Activated CD4-positive, alpha-beta T cell treated with anti-CD3 and anti-CD28 coated beads, Interleukin-2, amount 10 ng/mL, durations not matched to agents 24 days and 14 days (primary cell): ENCODE results near the gene ADARB2. TPM values are rescaled to one million over a fixed set of nuclear protein-coding genes. Genes with fewer than 3 reads are reported as not detected.

Experiments
- DNase-seq: peaks from one replicate; pipeline ENCODE4 v3.0.0; 2022
- H3K27ac Mint-ChIP-seq: one replicate; pipeline ENCODE4 v1.8.0; 2022; ENCODE audit warnings: mild to moderate bottlenecking, mixed read lengths
- H3K27me3 Mint-ChIP-seq: one replicate; pipeline ENCODE4 v1.8.0; 2022; ENCODE audit warnings: mixed read lengths
- H3K36me3 Mint-ChIP-seq: one replicate; pipeline ENCODE4 v1.8.0; 2022; ENCODE audit warnings: low read depth, mild to moderate bottlenecking, mixed read lengths
- H3K4me1 Mint-ChIP-seq: one replicate; pipeline ENCODE4 v1.8.0; 2021; ENCODE audit warnings: mixed read lengths
- H3K4me3 Mint-ChIP-seq: one replicate; pipeline ENCODE4 v1.8.0; 2022; ENCODE audit warnings: mild to moderate bottlenecking, moderate library complexity, mixed read lengths
- H3K9me3 Mint-ChIP-seq: one replicate; pipeline ENCODE4 v1.8.0; 2021; ENCODE audit warnings: mixed read lengths
- intact Hi-C: fragments of 100-400 bp; cut with micrococcal nuclease; formaldehyde crosslinking; loops from one replicate; pipeline ENCODE4 v1.15.1; 2023
- total RNA-seq: library from RNA; stranded (reverse); gene quantifications from 2 replicates; pipeline ENCODE4 v1.2.3, GENCODE V29; 2022

The ADARB2 gene
- total RNA-seq, 1 donor from 2014 or later = not detected

GRCh38 chr10:1408651-1409367, 328.5 kb downstream of the ADARB2 start:
- peak; percentile 23 for DNase-seq
- peaks cover 5% of the 10 kb centered on the region for H3K27me3 Mint-ChIP-seq
- no peaks in the 10 kb centered on the region for H3K4me1 Mint-ChIP-seq
- no peaks in the 10 kb centered on the region for H3K36me3 Mint-ChIP-seq
- H3K27ac Mint-ChIP-seq = no peak overlapping the region
- intact Hi-C loops = no loop called here
- H3K4me3 Mint-ChIP-seq = no peak overlapping the region
- H3K9me3 Mint-ChIP-seq = no peaks in the 10 kb centered on the region

- Mint-ChIP-seq H3K4me3 (no peak overlapping the region), H3K9me3 (no peaks in the 10 kb centered on the region), H3K27me3 (no peaks in the 10 kb centered on the region), H3K27ac (no peak overlapping the region), H3K4me1 (no peaks in the 10 kb centered on the region), H3K36me3 (no peaks in the 10 kb centered on the region)
- intact Hi-C loops = no loop called here
- peak; percentile 41 for DNase-seq
These were observed 330.1 kb downstream of the ADARB2 start for GRCh38 chr10:1406967-1407945.

GRCh38 chr10:1406132-1406966, 331.0 kb downstream of the ADARB2 start:
- no peak for DNase-seq
- no peaks in the 10 kb centered on the region for H3K4me1 Mint-ChIP-seq
- no peaks in the 10 kb centered on the region for H3K9me3 Mint-ChIP-seq
- H3K27ac Mint-ChIP-seq = no peak overlapping the region
- H3K4me3 Mint-ChIP-seq = no peak overlapping the region
- intact Hi-C loops = no loop called here
- no peaks in the 10 kb centered on the region for H3K36me3 Mint-ChIP-seq
- H3K27me3 Mint-ChIP-seq = no peaks in the 10 kb centered on the region

GRCh38 chr10:1404323-1405260, 332.7 kb downstream of the ADARB2 start:
- no peak for DNase-seq
- Mint-ChIP-seq H3K27me3 (no peaks in the 10 kb centered on the region), H3K27ac (no peak overlapping the region), H3K36me3 (no peaks in the 10 kb centered on the region), H3K4me1 (no peaks in the 10 kb centered on the region), H3K9me3 (no peaks in the 10 kb centered on the region), H3K4me3 (no peak overlapping the region)
- intact Hi-C loops = no loop called here

GRCh38 chr10:1403508-1404322, 333.6 kb downstream of the ADARB2 start:
- H3K4me1 Mint-ChIP-seq = no peaks in the 10 kb centered on the region
- H3K4me3 Mint-ChIP-seq = no peak overlapping the region
- no peaks in the 10 kb centered on the region for H3K27me3 Mint-ChIP-seq
- no peak overlapping the region for H3K27ac Mint-ChIP-seq
- H3K9me3 Mint-ChIP-seq = no peaks in the 10 kb centered on the region
- no peaks in the 10 kb centered on the region for H3K36me3 Mint-ChIP-seq
- DNase-seq = no peak
- intact Hi-C loops = no loop called here

- Mint-ChIP-seq H3K4me1 (no peaks in the 10 kb centered on the region), H3K36me3 (no peaks in the 10 kb centered on the region), H3K4me3 (no peak overlapping the region), H3K9me3 (no peaks in the 10 kb centered on the region), H3K27ac (no peak overlapping the region), H3K27me3 (no peaks in the 10 kb centered on the region)
- intact Hi-C loops = no loop called here
- DNase-seq = no peak
These were observed 334.4 kb downstream of the ADARB2 start for GRCh38 chr10:1402816-1403507.

GRCh38 chr10:1402016-1402770, 335.1 kb downstream of the ADARB2 start:
- Mint-ChIP-seq H3K27me3 (no peaks in the 10 kb centered on the region), H3K4me3 (no peak overlapping the region), H3K36me3 (no peaks in the 10 kb centered on the region), H3K27ac (no peak overlapping the region), H3K4me1 (no peaks in the 10 kb centered on the region), H3K9me3 (no peaks in the 10 kb centered on the region)
- no peak for DNase-seq
- intact Hi-C loops = no loop called here

GRCh38 chr10:1401071-1401965, 336.0 kb downstream of the ADARB2 start:
- Mint-ChIP-seq H3K36me3 (no peaks in the 10 kb centered on the region), H3K27me3 (no peaks in the 10 kb centered on the region), H3K4me1 (no peaks in the 10 kb centered on the region), H3K4me3 (no peak overlapping the region), H3K27ac (no peak overlapping the region), H3K9me3 (no peaks in the 10 kb centered on the region)
- DNase-seq = no peak
- intact Hi-C loops = no loop called here

- Mint-ChIP-seq H3K27me3 (no peaks in the 10 kb centered on the region), H3K27ac (no peak overlapping the region), H3K36me3 (no peaks in the 10 kb centered on the region), H3K4me3 (no peak overlapping the region), H3K9me3 (no peaks in the 10 kb centered on the region), H3K4me1 (no peaks in the 10 kb centered on the region)
- intact Hi-C loops = no loop called here
- no peak for DNase-seq
These were observed 336.9 kb downstream of the ADARB2 start for GRCh38 chr10:1400101-1401070.
